ENCODE data around the gene AJAP1. TPM values are rescaled to one million over a fixed set of nuclear protein-coding genes. Genes with fewer than 3 reads are reported as not detected.

The AJAP1 gene
- total RNA-seq, 3 donors from 2014 or later = 0.16 to 0.66 (median 0.44) TPM

GRCh38 chr1:4657244-4657789 lies 2.9 kb downstream of the AJAP1 start:
- Histone ChIP-seq H3K27me3 (peaks cover 0 to 54% of the 10 kb centered on the region in 2 donors), H3K4me3 (no peak overlapping the region), H3K9me3 (no peaks in the 10 kb centered on the region), H3K4me1 (no peaks in the 10 kb centered on the region), H3K27ac (no peak overlapping the region), H3K36me3 (no peaks in the 10 kb centered on the region)
- TF ChIP-seq CTCF (IDR thresholded peaks at IDR 0.05) (no peak), POLR2A (IDR thresholded peaks at IDR 0.05) (no peak), POLR2AphosphoS5 (IDR thresholded peaks at IDR 0.05) (no peak)
- DNase-seq (ENCODE audit: low spot score in 2 of 2) = no peak
- intact Hi-C loops (cut with DNase I; ENCODE audit: low total_unique reads) = no loop called here

GRCh38 chr1:4657960-4658541 lies 3.6 kb downstream of the AJAP1 start:
- no peaks in the 10 kb centered on the region for H3K36me3 ChIP-seq
- no peak overlapping the region for H3K27ac ChIP-seq
- intact Hi-C loops (cut with DNase I; ENCODE audit: low total_unique reads) = no loop called here
- H3K9me3 ChIP-seq = no peaks in the 10 kb centered on the region
- peaks cover 0 to 47% of the 10 kb centered on the region in 2 donors for H3K27me3 ChIP-seq
- TF ChIP-seq POLR2AphosphoS5 (IDR thresholded peaks at IDR 0.05) (no peak), POLR2A (IDR thresholded peaks at IDR 0.05) (no peak), CTCF (IDR thresholded peaks at IDR 0.05) (no peak)
- H3K4me1 ChIP-seq = no peaks in the 10 kb centered on the region
- no peak overlapping the region for H3K4me3 ChIP-seq
- no peak for DNase-seq (ENCODE audit: low spot score in 2 of 2)

- no peak for TF ChIP-seq CTCF (IDR thresholded peaks at IDR 0.05)
- TF ChIP-seq POLR2A (IDR thresholded peaks at IDR 0.05) = no peak
- TF ChIP-seq POLR2AphosphoS5 (IDR thresholded peaks at IDR 0.05) = no peak
- Histone ChIP-seq H3K27ac (no peak overlapping the region), H3K27me3 (peaks cover 0 to 47% of the 10 kb centered on the region in 2 donors), H3K4me1 (no peaks in the 10 kb centered on the region), H3K4me3 (no peak overlapping the region), H3K9me3 (no peaks in the 10 kb centered on the region), H3K36me3 (no peaks in the 10 kb centered on the region)
- DNase-seq (ENCODE audit: low spot score in 2 of 2) = no peak
- intact Hi-C loops (cut with DNase I; ENCODE audit: low total_unique reads) = no loop called here
Observed at GRCh38 chr1:4658643-4659628, 4.5 kb downstream of the AJAP1 start.

- no peaks in the 10 kb centered on the region for H3K36me3 ChIP-seq
- H3K4me3 ChIP-seq = no peak overlapping the region
- intact Hi-C loops (cut with DNase I; ENCODE audit: low total_unique reads) = no loop called here
- no peak for DNase-seq (ENCODE audit: low spot score in 2 of 2)
- no peaks in the 10 kb centered on the region for H3K4me1 ChIP-seq
- peaks cover 0 to 40% of the 10 kb centered on the region in 2 donors for H3K27me3 ChIP-seq
- no peak overlapping the region for H3K27ac ChIP-seq
- no peak for TF ChIP-seq CTCF (IDR thresholded peaks at IDR 0.05)
- TF ChIP-seq POLR2AphosphoS5 (IDR thresholded peaks at IDR 0.05) = no peak
- no peak for TF ChIP-seq POLR2A (IDR thresholded peaks at IDR 0.05)
- no peaks in the 10 kb centered on the region for H3K9me3 ChIP-seq
Observed at GRCh38 chr1:4660917-4661594, 6.6 kb downstream of the AJAP1 start.

Data from breast epithelium (tissue), 4 donors.